Sigmoid colon (tissue), 3 donors: ENCODE results near the gene RBM19.

Source experiments
- POLR2A ChIP-seq, 2 donors: fragments of 450-650 bp; IDR thresholded peaks; one replicate each; pipeline ENCODE4 v1.6.1; 2016; ENCODE audit warnings: antibody characterized with exemption in 2 of 2, mild to moderate bottlenecking in 2 of 2, moderate library complexity in 2 of 2
- TF ChIP-seq, protein P1 (sequence below), 4 experiments: fragments of 450-650 bp in 3 of 4; fragments of 200-600 bp in 1 of 4; IDR thresholded peaks; one replicate each; pipeline ENCODE4 v1.5.1; 2016 to 2019; ENCODE audit warnings: antibody characterized with exemption in 4 of 4, mild to moderate bottlenecking in 3 of 4, moderate library complexity in 2 of 4

DNA sequence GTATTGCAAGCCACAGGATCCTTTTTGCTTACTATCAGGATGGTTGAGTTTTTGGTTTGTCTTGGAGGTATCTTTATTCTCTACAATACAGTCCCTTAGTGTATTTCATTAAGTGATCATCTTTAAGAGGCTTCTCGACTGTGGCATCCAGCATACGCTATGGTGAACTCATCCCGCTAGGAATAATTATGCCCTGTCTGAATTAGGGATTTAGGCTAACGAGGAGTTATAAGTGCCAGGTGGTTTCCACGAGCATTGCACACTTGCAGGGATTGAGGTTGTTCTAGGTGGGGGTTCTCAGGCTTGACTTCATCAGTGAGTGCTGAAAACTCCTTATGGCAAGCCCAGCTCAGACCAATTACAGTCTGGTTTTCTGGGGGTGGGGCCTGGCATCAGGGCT is 37.2 kb upstream of the RBM19 start:
- TF ChIP-seq, protein P1, sequence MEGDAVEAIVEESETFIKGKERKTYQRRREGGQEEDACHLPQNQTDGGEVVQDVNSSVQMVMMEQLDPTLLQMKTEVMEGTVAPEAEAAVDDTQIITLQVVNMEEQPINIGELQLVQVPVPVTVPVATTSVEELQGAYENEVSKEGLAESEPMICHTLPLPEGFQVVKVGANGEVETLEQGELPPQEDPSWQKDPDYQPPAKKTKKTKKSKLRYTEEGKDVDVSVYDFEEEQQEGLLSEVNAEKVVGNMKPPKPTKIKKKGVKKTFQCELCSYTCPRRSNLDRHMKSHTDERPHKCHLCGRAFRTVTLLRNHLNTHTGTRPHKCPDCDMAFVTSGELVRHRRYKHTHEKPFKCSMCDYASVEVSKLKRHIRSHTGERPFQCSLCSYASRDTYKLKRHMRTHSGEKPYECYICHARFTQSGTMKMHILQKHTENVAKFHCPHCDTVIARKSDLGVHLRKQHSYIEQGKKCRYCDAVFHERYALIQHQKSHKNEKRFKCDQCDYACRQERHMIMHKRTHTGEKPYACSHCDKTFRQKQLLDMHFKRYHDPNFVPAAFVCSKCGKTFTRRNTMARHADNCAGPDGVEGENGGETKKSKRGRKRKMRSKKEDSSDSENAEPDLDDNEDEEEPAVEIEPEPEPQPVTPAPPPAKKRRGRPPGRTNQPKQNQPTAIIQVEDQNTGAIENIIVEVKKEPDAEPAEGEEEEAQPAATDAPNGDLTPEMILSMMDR (IDR thresholded peaks at IDR 0.05), result no peak
- TF ChIP-seq POLR2A (IDR thresholded peaks at IDR 0.05), result no peak
